Fibroblast of lung (primary cell): ENCODE measurements around the gene NTMT1.

Experiments used
- CTCF ChIP-seq, 2 donors: IDR thresholded peaks in 1 of 2; conservative IDR thresholded peaks in 1 of 2; 1 replicate in 1 of 2; 2 replicates in 1 of 2; pipeline ENCODE4 v1.5.1; 2011 to 2012; ENCODE audit warnings: low read length in 2 of 2, control low read depth in 1 of 2, inconsistent platforms in 1 of 2, low read depth in 1 of 2, mild to moderate bottlenecking in 1 of 2
- EZH2 ChIP-seq: IDR thresholded peaks from 2 replicates; pipeline ENCODE4 v1.5.1; 2012; ENCODE audit warnings: low read length, control low read depth, mild to moderate bottlenecking; ENCODE audit errors: missing control alignments

- TF ChIP-seq CTCF (conservative IDR thresholded peaks at IDR 0.05 in 1 of 2, IDR thresholded peaks at IDR 0.05 in 1 of 2; ENCODE audit: low read depth in 1 of 2, low read length in 2 of 2) (no peak), EZH2 (no peak)
Observed at GRCh38 chr9:129590466-129590865, 35.5 kb upstream of the NTMT1 start.
